Coronary artery (tissue), 2 donors: ENCODE results near the gene C1D.

Source experiments
- DNase-seq: peaks from one replicate; pipeline ENCODE4 v3.0.0-alpha.2; 2017; ENCODE audit warnings: low spot score
- H3K27ac ChIP-seq, 2 donors: fragments of 200-600 bp; sonication (generic); one replicate each; pipeline ENCODE4 v1.5.1; 2016 to 2019
- H3K4me3 ChIP-seq: fragments of 200-600 bp; sonication (generic); 2 replicates; pipeline ENCODE4 v1.5.1; 2016; ENCODE audit warnings: mild to moderate bottlenecking, moderate library complexity
- CTCF ChIP-seq: fragments of 200-600 bp; sonication (generic); IDR thresholded peaks from one replicate; pipeline ENCODE4 v1.5.1; 2019; ENCODE audit warnings: antibody characterized with exemption

The C1D gene

GRCh38 chr2:68045342-68045741 lies 17.5 kb downstream of the C1D start:
- no peak for DNase-seq
- Histone ChIP-seq H3K4me3 (no peak overlapping the region), H3K27ac (no peak overlapping the region)
- TF ChIP-seq CTCF: no peak

GRCh38 chr2:68044099-68044498 lies 18.7 kb downstream of the C1D start:
- no peak overlapping the region for H3K27ac ChIP-seq
- DNase-seq: no peak
- no peak overlapping the region for H3K4me3 ChIP-seq
- TF ChIP-seq CTCF: no peak

- TF ChIP-seq CTCF: no peak
- H3K27ac ChIP-seq: no peak overlapping the region
- H3K4me3 ChIP-seq: no peak overlapping the region
- no peak for DNase-seq
Measured at GRCh38 chr2:68043695-68044094, 19.1 kb downstream of the C1D start.

- no peak for TF ChIP-seq CTCF
- Histone ChIP-seq H3K4me3 (no peak overlapping the region), H3K27ac (no peak overlapping the region)
- DNase-seq: no peak
Measured at GRCh38 chr2:68043032-68043431, 19.8 kb downstream of the C1D start.

GRCh38 chr2:68041704-68042245 lies 21.0 kb downstream of the C1D start:
- H3K27ac ChIP-seq: no peak overlapping the region
- H3K4me3 ChIP-seq: no peak overlapping the region
- TF ChIP-seq CTCF: no peak
- no peak for DNase-seq

GRCh38 chr2:68040078-68040477 lies 22.7 kb downstream of the C1D start:
- no peak for TF ChIP-seq CTCF
- DNase-seq: no peak
- H3K27ac ChIP-seq: no peak overlapping the region

GRCh38 chr2:68039317-68039716 lies 23.5 kb downstream of the C1D start:
- Histone ChIP-seq H3K27ac (no peak overlapping the region), H3K4me3 (no peak overlapping the region)
- DNase-seq: no peak
- no peak for TF ChIP-seq CTCF

More at GRCh38 chr2:68040078-68040477, 22.7 kb downstream of the C1D start:
- no peak overlapping the region for H3K4me3 ChIP-seq
